Stimulated activated CD4-positive, alpha-beta T cell treated with anti-CD3 and anti-CD28 coated beads, TNF-alpha, amount 100 ng/mL, for 4 hours (primary cell): ENCODE results near the gene OR1G1.
"Not testable (repeated sequence)": the region's sequence is repeated elsewhere in the genome, so short reads cannot be mapped to it uniquely, and the experiment has no call there.

ENCODE experiments used
- DNase-seq, 3 experiments: peaks; one replicate each; pipeline ENCODE4 v3.0.0-alpha.2; 2020; ENCODE audit warnings: low read depth in 3 of 3

OR1G1 gene

GRCh38 chr17:3127451-3127850 is at the start of gene OR1G1:
OR1G1 (minus strand) TSS chr17:3127551; CDS start chr17:3127551, 0 bp downstream.
- DNase-seq, result no peak

DNA sequence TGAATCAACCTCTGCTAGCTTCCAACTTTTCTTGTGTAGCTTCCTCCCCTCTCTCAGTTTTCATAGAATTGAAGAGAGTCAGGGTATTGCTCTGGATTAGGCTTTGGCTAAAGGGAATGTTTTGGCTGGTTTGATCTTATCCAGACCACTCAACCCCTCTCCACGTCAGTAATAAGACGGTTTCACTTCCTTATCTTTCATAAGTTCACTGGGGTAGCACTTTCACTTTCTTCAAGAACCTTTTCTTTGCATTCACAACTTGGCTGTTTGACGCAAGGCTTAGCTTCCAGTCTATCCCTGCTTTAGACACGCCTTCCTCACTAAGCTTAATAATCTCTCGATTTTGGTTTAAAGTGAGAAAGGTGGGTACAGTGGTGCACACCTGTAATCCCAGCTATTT is 40.2 kb upstream of the OR1G1 start:
- no peak for DNase-seq

- DNase-seq, result no peak
Observed at GRCh38 chr17:3157218-3157617, 29.9 kb upstream of the OR1G1 start.

DNA sequence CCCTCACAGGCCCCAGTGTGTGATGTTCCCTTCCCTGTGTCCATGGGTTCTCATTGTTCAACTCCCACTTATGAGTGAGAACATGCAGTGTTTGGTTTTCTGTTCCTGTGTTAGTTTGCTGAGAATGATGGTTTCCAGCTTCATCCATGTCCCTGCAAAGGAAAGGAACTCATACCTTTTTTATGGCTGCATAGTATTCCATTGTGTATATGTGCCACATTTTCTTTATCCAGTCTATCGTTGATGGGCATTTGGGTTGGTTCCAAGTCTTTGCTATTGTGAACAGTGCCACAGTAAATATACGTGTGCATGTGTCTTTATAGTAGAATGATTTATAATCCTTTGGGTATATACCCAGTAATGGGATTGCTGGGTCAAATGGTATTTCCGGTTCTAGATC is 10.1 kb upstream of the OR1G1 start:
- not testable (repeated sequence) for DNase-seq

- DNase-seq, result no peak
Observed at GRCh38 chr17:3104322-3104721, 23.0 kb downstream of the OR1G1 start, which contains the start of gene OR1D2. OR1D2 (minus strand) TSS chr17:3104422; CDS start chr17:3092996, 11,426 bp downstream.
